GM23248 (cell line): ENCODE measurements around the gene RALGPS1.

ENCODE experiments used
- EZH2 ChIP-seq: fragments of 200-600 bp; sonication (generic); IDR thresholded peaks from 2 replicates; pipeline ENCODE4 v1.6.1; 2018; ENCODE audit warnings: antibody characterized with exemption, mild to moderate bottlenecking; ENCODE audit not compliant: insufficient read depth, poor library complexity, severe bottlenecking
- EZH2phosphoT487 ChIP-seq: fragments of 200-600 bp; sonication (generic); IDR thresholded peaks from 2 replicates; pipeline ENCODE4 v1.6.1; 2018; ENCODE audit warnings: antibody characterized with exemption, moderate library complexity, mild to moderate bottlenecking, low read depth; ENCODE audit not compliant: insufficient read depth

DNA sequence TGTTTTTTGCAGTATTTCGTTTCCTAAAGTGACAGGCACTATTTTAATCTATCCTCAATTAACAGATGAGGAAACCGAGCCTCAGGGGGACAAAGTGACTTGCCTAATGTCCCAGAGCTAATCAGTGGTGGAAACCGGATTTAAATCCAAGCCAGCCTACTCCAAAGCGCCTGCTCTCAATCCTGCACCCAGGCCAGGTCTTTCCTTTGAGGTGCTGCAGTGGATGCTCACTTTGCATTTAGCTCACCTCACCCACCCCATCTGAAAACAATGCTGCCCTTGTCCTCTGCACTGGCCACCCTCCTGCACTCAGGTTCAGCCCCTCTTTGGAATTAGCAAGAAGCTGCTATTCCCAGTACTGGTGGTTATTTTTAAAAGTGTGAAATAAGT, 191.9 kb downstream of the RALGPS1 start:
- TF ChIP-seq EZH2 (no peak), EZH2phosphoT487 (no peak)
